ENCODE measurements around the gene SIRPG.

DNA sequence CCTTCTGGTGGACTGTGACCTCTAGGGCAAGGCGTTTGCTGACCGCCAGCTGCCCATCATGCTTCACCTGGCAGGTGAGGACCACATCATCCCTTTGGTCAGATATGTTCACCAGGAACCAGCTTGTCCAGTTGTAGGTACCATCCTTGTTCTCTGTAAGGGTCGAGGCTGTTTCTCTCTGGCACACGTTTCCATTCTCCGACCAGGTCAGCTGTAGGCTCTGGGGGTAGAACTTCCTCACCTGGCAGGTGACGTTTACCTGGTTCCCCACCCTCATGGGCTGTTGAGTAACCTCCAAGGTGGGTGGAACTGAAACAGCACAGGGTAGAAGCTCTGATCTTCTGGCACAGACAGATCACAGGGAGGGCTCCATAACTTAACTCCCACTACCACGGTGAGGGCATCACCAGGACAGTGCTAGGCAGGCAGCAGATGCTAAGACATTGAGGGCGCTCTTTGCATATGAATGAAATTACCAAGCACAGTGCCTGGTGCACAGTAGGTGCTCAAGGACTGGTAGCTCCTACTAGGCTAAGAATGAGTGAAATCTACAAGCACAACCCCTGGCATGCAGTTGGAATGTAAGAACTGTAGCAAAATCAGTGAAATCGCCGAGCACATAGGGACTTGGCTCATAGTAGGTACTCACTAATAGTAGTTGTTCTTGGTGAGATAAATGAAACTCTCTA lies 22.1 kb downstream of the SIRPG start:
- TF ChIP-seq POLR2AphosphoS5 (IDR thresholded peaks at IDR 0.05; ENCODE audit: low read depth, low read length) (no peak), SIN3A (IDR thresholded peaks at IDR 0.05; ENCODE audit: borderline replicate concordance, insufficient read depth, low read length) (no peak), REST (IDR thresholded peaks at IDR 0.05; ENCODE audit: insufficient read depth in 1 of 2, low read depth in 2 of 2, low read length in 2 of 2) (no peak)

Measured in PFSK-1 (cell line).